GM19035 (cell line): ENCODE results near the gene CCDC149.

Source experiments
- ATAC-seq: cut with Tn5 transposase; IDR thresholded peaks from one replicate; pipeline ENCODE4 v1.9.1; 2021; ENCODE audit not compliant: unreplicated experiment

Gene CCDC149

GRCh38 chr4:24881508-24882196, 31.2 kb downstream of the CCDC149 start:
- ATAC-seq, result no peak

- no peak for ATAC-seq
These were observed 32.7 kb downstream of the CCDC149 start for GRCh38 chr4:24880186-24880585.

- no peak for ATAC-seq
These were observed 34.2 kb downstream of the CCDC149 start for GRCh38 chr4:24878636-24879016.

GRCh38 chr4:24877868-24878635, 34.8 kb downstream of the CCDC149 start:
- ATAC-seq, result no peak

GRCh38 chr4:24876431-24876830, 36.4 kb downstream of the CCDC149 start:
- no peak for ATAC-seq

- ATAC-seq, result no peak
These were observed 40.1 kb downstream of the CCDC149 start for GRCh38 chr4:24872720-24873119.

- no peak for ATAC-seq
These were observed 41.6 kb downstream of the CCDC149 start for GRCh38 chr4:24871210-24871609.

- ATAC-seq, result no peak
These were observed 45.0 kb downstream of the CCDC149 start for GRCh38 chr4:24867766-24868296.

GRCh38 chr4:24867251-24867650, 45.6 kb downstream of the CCDC149 start:
- no peak for ATAC-seq

GRCh38 chr4:24865401-24865800, 47.4 kb downstream of the CCDC149 start:
- no peak for ATAC-seq

GRCh38 chr4:24863799-24864198, 49.0 kb downstream of the CCDC149 start:
- no peak for ATAC-seq

GRCh38 chr4:24862073-24862751, 50.6 kb downstream of the CCDC149 start:
- peak; percentile 78 for ATAC-seq

- no peak for ATAC-seq
These were observed 54.3 kb downstream of the CCDC149 start for GRCh38 chr4:24858550-24858949.

GRCh38 chr4:24858026-24858425, 54.8 kb downstream of the CCDC149 start:
- ATAC-seq, result no peak

- ATAC-seq, result peak; percentile 84
These were observed 56.3 kb downstream of the CCDC149 start for GRCh38 chr4:24856586-24856985.

GRCh38 chr4:24855741-24856140, 57.1 kb downstream of the CCDC149 start:
- ATAC-seq, result no peak

- ATAC-seq, result no peak
These were observed 59.7 kb downstream of the CCDC149 start for GRCh38 chr4:24853142-24853541.

GRCh38 chr4:24850674-24851073, 62.2 kb downstream of the CCDC149 start:
- ATAC-seq, result no peak

GRCh38 chr4:24849756-24850155, 63.1 kb downstream of the CCDC149 start:
- no peak for ATAC-seq

- ATAC-seq, result no peak
These were observed 63.5 kb downstream of the CCDC149 start for GRCh38 chr4:24849351-24849750.

- ATAC-seq, result no peak
These were observed 66.1 kb downstream of the CCDC149 start for GRCh38 chr4:24846716-24847115.

GRCh38 chr4:24845902-24846301, 66.9 kb downstream of the CCDC149 start:
- no peak for ATAC-seq
